WTC11 (cell line): ENCODE data around the gene CNTNAP2. TPM values are rescaled to one million over a fixed set of nuclear protein-coding genes. Genes with fewer than 3 reads are reported as not detected.

Source experiments
- ATAC-seq: fragments of 200-7000 bp; cut with Tn5 transposase; 2 replicates; pipeline ENCODE4 v1.10.0; 2021; ENCODE audit warnings: mild to moderate bottlenecking, moderate library complexity
- CTCF ChIA-PET: fragments of 300-600 bp; sonication (Branson Sonifier 250); formaldehyde crosslinking; loops from one replicate; lab custom pipeline; 2021; ENCODE audit warnings: antibody characterized with exemption; lab: Charles Lee
- POLR2A ChIA-PET: fragments of 350-600 bp; sonication (Branson Sonifier 250); formaldehyde crosslinking; loops from one replicate; lab custom pipeline; 2021; ENCODE audit warnings: antibody characterized with exemption; lab: Charles Lee
- DNase-seq: peaks from one replicate; pipeline ENCODE4 v3.0.0; 2021; ENCODE audit warnings: low spot score
- H3K27ac Mint-ChIP-seq: 2 replicates; pipeline ENCODE4 v1.8.0; 2021; ENCODE audit warnings: mixed read lengths
- H3K27me3 Mint-ChIP-seq: 2 replicates; pipeline ENCODE4 v1.8.0; 2021; ENCODE audit warnings: low read depth, mild to moderate bottlenecking, moderate library complexity, mixed read lengths
- H3K36me3 Mint-ChIP-seq: 2 replicates; pipeline ENCODE4 v1.8.0; 2021; ENCODE audit warnings: mixed read lengths
- H3K4me1 Mint-ChIP-seq: 2 replicates; pipeline ENCODE4 v1.8.0; 2022; ENCODE audit warnings: mixed read lengths
- H3K4me3 Mint-ChIP-seq: 2 replicates; pipeline ENCODE4 v1.8.0; 2021; ENCODE audit warnings: mild to moderate bottlenecking, moderate library complexity, mixed read lengths
- H3K9me3 Mint-ChIP-seq: 2 replicates; pipeline ENCODE4 v1.8.0; 2021; ENCODE audit warnings: mixed read lengths
- FOXJ3 ChIP-seq: sonication (generic); formaldehyde crosslinking; IDR thresholded peaks from 2 replicates; pipeline ENCODE4 v1.9.0; 2021; ENCODE audit warnings: missing genetic modification reagents, mild to moderate bottlenecking, borderline replicate concordance
- FOXK1 ChIP-seq: sonication (generic); formaldehyde crosslinking; IDR thresholded peaks from 2 replicates; pipeline ENCODE4 v1.8.0; 2022; ENCODE audit warnings: mild to moderate bottlenecking, moderate library complexity, missing genetic modification reagents
- NFATC4 ChIP-seq: fragments of 250-450 bp; sonication (Bioruptor Pico); IDR thresholded peaks from 2 replicates; pipeline ENCODE4 v1.9.0; 2021; ENCODE audit warnings: mild to moderate bottlenecking
- RELA ChIP-seq: sonication (generic); formaldehyde crosslinking; IDR thresholded peaks from 2 replicates; pipeline ENCODE4 v1.8.1; 2022; ENCODE audit warnings: missing genetic modification reagents, mild to moderate bottlenecking, borderline replicate concordance
- RORB ChIP-seq: fragments of 250-450 bp; sonication (Bioruptor Pico); IDR thresholded peaks from 2 replicates; pipeline ENCODE4 v1.9.0; 2021; ENCODE audit warnings: mild to moderate bottlenecking
- SMAD3 ChIP-seq: sonication (generic); formaldehyde crosslinking; IDR thresholded peaks from 2 replicates; pipeline ENCODE4 v1.8.0; 2022; ENCODE audit warnings: missing genetic modification reagents, mild to moderate bottlenecking, borderline replicate concordance
- SMAD4 ChIP-seq: sonication (generic); formaldehyde crosslinking; IDR thresholded peaks from 2 replicates; pipeline ENCODE4 v1.8.0; 2022; ENCODE audit warnings: mild to moderate bottlenecking, missing genetic modification reagents
- SP1 ChIP-seq: sonication (generic); formaldehyde crosslinking; conservative IDR thresholded peaks from 2 replicates; pipeline ENCODE4 v1.8.1; 2022; ENCODE audit warnings: missing genetic modification reagents
- TP53 ChIP-seq: sonication (generic); formaldehyde crosslinking; IDR thresholded peaks from 2 replicates; pipeline ENCODE4 v1.8.1; 2023; ENCODE audit warnings: mild to moderate bottlenecking, missing genetic modification reagents
- ZNF138 ChIP-seq: sonication (generic); formaldehyde crosslinking; conservative IDR thresholded peaks from 2 replicates; pipeline ENCODE4 v1.8.1; 2022; ENCODE audit warnings: mild to moderate bottlenecking, moderate library complexity, missing genetic modification reagents
- ZNF396 ChIP-seq: fragments of 250-450 bp; sonication (Bioruptor Pico); IDR thresholded peaks from 2 replicates; pipeline ENCODE4 v1.8.0; 2021; ENCODE audit warnings: mild to moderate bottlenecking, moderate library complexity, borderline replicate concordance
- total RNA-seq: library from RNA; stranded (reverse); gene quantifications from 3 replicates; pipeline ENCODE4 v1.2.3, GENCODE V29; 2021
- TF ChIP-seq, protein P1 (sequence below): sonication (generic); formaldehyde crosslinking; IDR thresholded peaks from 2 replicates; pipeline ENCODE4 v1.8.0; 2023; ENCODE audit warnings: missing genetic modification reagents, mild to moderate bottlenecking, borderline replicate concordance
- TF ChIP-seq, protein P2 (sequence below): sonication (generic); formaldehyde crosslinking; IDR thresholded peaks from 2 replicates; pipeline ENCODE4 v1.8.1; 2022; ENCODE audit warnings: low read depth, mild to moderate bottlenecking, moderate library complexity, missing genetic modification reagents, borderline replicate concordance
- TF ChIP-seq, protein P3 (sequence below): sonication (generic); formaldehyde crosslinking; conservative IDR thresholded peaks from 2 replicates; pipeline ENCODE4 v1.8.1; 2023; ENCODE audit warnings: mild to moderate bottlenecking, low read depth, missing genetic modification reagents, moderate library complexity
- TF ChIP-seq, protein P4 (sequence below): fragments of 200-600 bp; IDR thresholded peaks from 2 replicates; pipeline ENCODE4 v1.8.0; 2022; ENCODE audit warnings: antibody characterized with exemption
- TF ChIP-seq, protein P5 (sequence below): sonication (generic); formaldehyde crosslinking; conservative IDR thresholded peaks from 2 replicates; pipeline ENCODE4 v1.8.1; 2022; ENCODE audit warnings: mild to moderate bottlenecking, missing genetic modification reagents
- TF ChIP-seq, protein P6 (sequence below): fragments of 250-450 bp; sonication (Bioruptor Pico); IDR thresholded peaks from 2 replicates; pipeline ENCODE4 v1.9.0; 2021; ENCODE audit warnings: mild to moderate bottlenecking

CNTNAP2 gene
- total RNA-seq, 1 experiment from 2014 or later: 63.8 TPM

DNA sequence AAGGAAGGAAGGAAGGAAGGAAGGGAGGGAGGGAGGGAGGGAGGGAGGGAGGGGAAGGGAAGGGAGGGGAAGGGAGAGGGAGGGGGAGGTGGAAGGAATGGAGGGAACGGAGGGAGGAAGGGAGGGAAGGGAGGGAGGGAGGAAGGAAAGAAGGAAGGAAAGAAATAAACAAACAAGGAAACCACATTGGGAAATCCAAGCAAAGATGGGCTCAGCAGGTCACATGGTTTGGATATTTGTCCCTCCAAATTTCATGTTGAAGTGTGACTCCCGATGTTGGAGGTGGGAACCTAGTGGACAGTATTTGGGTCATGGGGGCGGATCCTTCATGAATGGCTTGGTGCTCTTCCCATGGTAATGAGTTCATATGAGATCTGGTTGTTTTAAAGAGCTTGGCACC, 2019.4 kb downstream of the CNTNAP2 start (continued):
- TF ChIP-seq, protein P1, sequence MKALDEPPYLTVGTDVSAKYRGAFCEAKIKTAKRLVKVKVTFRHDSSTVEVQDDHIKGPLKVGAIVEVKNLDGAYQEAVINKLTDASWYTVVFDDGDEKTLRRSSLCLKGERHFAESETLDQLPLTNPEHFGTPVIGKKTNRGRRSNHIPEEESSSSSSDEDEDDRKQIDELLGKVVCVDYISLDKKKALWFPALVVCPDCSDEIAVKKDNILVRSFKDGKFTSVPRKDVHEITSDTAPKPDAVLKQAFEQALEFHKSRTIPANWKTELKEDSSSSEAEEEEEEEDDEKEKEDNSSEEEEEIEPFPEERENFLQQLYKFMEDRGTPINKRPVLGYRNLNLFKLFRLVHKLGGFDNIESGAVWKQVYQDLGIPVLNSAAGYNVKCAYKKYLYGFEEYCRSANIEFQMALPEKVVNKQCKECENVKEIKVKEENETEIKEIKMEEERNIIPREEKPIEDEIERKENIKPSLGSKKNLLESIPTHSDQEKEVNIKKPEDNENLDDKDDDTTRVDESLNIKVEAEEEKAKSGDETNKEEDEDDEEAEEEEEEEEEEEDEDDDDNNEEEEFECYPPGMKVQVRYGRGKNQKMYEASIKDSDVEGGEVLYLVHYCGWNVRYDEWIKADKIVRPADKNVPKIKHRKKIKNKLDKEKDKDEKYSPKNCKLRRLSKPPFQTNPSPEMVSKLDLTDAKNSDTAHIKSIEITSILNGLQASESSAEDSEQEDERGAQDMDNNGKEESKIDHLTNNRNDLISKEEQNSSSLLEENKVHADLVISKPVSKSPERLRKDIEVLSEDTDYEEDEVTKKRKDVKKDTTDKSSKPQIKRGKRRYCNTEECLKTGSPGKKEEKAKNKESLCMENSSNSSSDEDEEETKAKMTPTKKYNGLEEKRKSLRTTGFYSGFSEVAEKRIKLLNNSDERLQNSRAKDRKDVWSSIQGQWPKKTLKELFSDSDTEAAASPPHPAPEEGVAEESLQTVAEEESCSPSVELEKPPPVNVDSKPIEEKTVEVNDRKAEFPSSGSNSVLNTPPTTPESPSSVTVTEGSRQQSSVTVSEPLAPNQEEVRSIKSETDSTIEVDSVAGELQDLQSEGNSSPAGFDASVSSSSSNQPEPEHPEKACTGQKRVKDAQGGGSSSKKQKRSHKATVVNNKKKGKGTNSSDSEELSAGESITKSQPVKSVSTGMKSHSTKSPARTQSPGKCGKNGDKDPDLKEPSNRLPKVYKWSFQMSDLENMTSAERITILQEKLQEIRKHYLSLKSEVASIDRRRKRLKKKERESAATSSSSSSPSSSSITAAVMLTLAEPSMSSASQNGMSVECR (CRISPR knock-in tag): no peak
- TF ChIP-seq NFATC4 (CRISPR knock-in tag) (no peak), SP1 (CRISPR knock-in tag) (no peak), ZNF396 (CRISPR knock-in tag) (no peak), SMAD4 (CRISPR knock-in tag) (no peak), ZNF138 (CRISPR knock-in tag) (no peak), SMAD3 (CRISPR knock-in tag) (no peak), RELA (no peak)
- TF ChIP-seq, protein P2, sequence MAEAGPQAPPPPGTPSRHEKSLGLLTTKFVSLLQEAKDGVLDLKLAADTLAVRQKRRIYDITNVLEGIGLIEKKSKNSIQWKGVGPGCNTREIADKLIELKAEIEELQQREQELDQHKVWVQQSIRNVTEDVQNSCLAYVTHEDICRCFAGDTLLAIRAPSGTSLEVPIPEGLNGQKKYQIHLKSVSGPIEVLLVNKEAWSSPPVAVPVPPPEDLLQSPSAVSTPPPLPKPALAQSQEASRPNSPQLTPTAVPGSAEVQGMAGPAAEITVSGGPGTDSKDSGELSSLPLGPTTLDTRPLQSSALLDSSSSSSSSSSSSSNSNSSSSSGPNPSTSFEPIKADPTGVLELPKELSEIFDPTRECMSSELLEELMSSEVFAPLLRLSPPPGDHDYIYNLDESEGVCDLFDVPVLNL: no peak
- TF ChIP-seq, protein P3, sequence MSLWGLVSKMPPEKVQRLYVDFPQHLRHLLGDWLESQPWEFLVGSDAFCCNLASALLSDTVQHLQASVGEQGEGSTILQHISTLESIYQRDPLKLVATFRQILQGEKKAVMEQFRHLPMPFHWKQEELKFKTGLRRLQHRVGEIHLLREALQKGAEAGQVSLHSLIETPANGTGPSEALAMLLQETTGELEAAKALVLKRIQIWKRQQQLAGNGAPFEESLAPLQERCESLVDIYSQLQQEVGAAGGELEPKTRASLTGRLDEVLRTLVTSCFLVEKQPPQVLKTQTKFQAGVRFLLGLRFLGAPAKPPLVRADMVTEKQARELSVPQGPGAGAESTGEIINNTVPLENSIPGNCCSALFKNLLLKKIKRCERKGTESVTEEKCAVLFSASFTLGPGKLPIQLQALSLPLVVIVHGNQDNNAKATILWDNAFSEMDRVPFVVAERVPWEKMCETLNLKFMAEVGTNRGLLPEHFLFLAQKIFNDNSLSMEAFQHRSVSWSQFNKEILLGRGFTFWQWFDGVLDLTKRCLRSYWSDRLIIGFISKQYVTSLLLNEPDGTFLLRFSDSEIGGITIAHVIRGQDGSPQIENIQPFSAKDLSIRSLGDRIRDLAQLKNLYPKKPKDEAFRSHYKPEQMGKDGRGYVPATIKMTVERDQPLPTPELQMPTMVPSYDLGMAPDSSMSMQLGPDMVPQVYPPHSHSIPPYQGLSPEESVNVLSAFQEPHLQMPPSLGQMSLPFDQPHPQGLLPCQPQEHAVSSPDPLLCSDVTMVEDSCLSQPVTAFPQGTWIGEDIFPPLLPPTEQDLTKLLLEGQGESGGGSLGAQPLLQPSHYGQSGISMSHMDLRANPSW (CRISPR knock-in tag): no peak

DNA sequence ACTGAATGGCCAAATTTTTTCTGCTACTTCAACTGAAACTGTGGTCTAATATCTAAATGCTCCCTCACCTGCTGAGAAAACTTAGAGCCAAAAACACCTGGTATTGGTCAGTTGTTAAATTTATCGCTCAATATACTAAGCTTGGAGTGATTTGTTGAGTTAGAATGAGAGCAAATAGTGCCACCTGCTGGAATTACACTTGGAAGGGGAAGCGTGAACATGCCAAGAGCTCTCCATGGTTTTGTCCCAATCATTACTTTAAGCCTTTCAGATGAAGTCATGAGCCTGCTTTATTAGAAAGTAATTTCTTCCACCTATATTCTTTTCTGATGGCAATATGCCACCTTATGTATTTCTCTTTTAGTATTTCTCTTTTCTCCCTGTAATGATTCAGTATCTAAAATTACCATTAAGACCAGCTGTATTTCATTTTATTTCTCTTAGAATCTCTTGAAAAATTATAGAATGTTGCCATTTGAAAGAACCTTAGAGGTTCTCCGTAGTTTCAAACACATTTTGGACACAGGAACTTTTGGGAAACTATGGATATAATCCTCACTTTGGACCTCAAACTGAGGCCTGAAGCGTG, 2026.2 kb downstream of the CNTNAP2 start:
- no peak overlapping the region for H3K27ac Mint-ChIP-seq
- DNase-seq: no peak
- CTCF ChIA-PET: interaction anchor here (0.5 to 2.3 kb wide), 33 partner anchors 10 to 714 kb away, joined by 3 to 31 read pairs (median 4); no protein-coding TSS in a partner anchor
- ATAC-seq: peak; percentile 73
- POLR2A ChIA-PET: interaction anchor here (0.5 kb wide), 1 partner anchor 30 kb away, joined by 3 read pairs; no protein-coding TSS in a partner anchor
- no peak overlapping the region for H3K4me3 Mint-ChIP-seq
- no peak for TF ChIP-seq FOXK1
- TF ChIP-seq, protein P4, sequence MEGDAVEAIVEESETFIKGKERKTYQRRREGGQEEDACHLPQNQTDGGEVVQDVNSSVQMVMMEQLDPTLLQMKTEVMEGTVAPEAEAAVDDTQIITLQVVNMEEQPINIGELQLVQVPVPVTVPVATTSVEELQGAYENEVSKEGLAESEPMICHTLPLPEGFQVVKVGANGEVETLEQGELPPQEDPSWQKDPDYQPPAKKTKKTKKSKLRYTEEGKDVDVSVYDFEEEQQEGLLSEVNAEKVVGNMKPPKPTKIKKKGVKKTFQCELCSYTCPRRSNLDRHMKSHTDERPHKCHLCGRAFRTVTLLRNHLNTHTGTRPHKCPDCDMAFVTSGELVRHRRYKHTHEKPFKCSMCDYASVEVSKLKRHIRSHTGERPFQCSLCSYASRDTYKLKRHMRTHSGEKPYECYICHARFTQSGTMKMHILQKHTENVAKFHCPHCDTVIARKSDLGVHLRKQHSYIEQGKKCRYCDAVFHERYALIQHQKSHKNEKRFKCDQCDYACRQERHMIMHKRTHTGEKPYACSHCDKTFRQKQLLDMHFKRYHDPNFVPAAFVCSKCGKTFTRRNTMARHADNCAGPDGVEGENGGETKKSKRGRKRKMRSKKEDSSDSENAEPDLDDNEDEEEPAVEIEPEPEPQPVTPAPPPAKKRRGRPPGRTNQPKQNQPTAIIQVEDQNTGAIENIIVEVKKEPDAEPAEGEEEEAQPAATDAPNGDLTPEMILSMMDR: peak; percentile 31; the same call in 1 of the 2 replicates
- TF ChIP-seq, all 79 proteins: peak for 1
- H3K4me1 Mint-ChIP-seq: peaks cover 6% of the 10 kb centered on the region
- peaks cover 13% of the 10 kb centered on the region for H3K36me3 Mint-ChIP-seq
- no peaks in the 10 kb centered on the region; the same call in 1 of the 2 replicates for H3K27me3 Mint-ChIP-seq
- H3K9me3 Mint-ChIP-seq: peaks cover 38% of the 10 kb centered on the region

DNA sequence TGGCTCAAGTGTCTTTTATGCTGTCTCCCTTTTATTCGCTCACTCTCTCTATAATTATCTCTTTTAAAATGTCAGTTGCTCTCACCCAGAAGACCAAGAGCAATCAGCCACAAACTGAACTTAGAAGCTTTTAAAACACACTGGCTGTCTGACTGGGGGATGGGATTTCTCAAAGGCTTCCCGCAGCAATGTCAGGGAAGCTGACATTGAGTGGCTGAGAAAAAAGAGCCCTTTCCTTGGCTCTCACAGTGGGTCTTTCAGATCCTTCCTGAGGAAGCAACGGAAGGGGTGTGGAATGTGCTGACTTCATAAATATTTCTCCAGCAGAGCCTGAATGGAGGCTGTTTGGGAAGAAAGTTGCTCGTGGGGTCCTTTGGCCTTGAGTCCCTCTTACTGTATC, 2028.2 kb downstream of the CNTNAP2 start:
- Mint-ChIP-seq H3K36me3 (peaks cover 10% of the 10 kb centered on the region), H3K27me3 (no peaks in the 10 kb centered on the region; the same call in 1 of the 2 replicates), H3K27ac (no peak overlapping the region), H3K4me3 (no peak overlapping the region), H3K9me3 (peaks cover 40% of the 10 kb centered on the region), H3K4me1 (peaks cover 14% of the 10 kb centered on the region)
- ChIA-PET POLR2A (no interaction called here), CTCF (interaction anchor here (1.1 kb wide), 2 partner anchors 11 to 118 kb away, joined by 3 read pairs; no protein-coding TSS in a partner anchor)
- DNase-seq: no peak
- TF ChIP-seq, protein P5, sequence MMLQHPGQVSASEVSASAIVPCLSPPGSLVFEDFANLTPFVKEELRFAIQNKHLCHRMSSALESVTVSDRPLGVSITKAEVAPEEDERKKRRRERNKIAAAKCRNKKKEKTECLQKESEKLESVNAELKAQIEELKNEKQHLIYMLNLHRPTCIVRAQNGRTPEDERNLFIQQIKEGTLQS: no peak
- TF ChIP-seq TP53 (CRISPR knock-in tag) (no peak), RORB (CRISPR knock-in tag) (no peak), FOXJ3 (CRISPR knock-in tag) (no peak)
- TF ChIP-seq, protein P6, sequence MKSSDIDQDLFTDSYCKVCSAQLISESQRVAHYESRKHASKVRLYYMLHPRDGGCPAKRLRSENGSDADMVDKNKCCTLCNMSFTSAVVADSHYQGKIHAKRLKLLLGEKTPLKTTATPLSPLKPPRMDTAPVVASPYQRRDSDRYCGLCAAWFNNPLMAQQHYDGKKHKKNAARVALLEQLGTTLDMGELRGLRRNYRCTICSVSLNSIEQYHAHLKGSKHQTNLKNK (CRISPR knock-in tag): no peak
- ATAC-seq: no peak
